22Rv1 (cell line): Measurements from ENCODE around the gene LCE3C.

Experiments
- ZFX ChIP-seq: fragments of 450-650 bp; IDR thresholded peaks from 2 replicates; pipeline ENCODE4 v1.6.1; 2017; ENCODE audit warnings: antibody characterized with exemption, borderline replicate concordance
- TF ChIP-seq, protein P1 (sequence below): fragments of 450-650 bp; IDR thresholded peaks from 2 replicates; pipeline ENCODE4 v1.5.1; 2017; ENCODE audit warnings: mild to moderate bottlenecking

DNA sequence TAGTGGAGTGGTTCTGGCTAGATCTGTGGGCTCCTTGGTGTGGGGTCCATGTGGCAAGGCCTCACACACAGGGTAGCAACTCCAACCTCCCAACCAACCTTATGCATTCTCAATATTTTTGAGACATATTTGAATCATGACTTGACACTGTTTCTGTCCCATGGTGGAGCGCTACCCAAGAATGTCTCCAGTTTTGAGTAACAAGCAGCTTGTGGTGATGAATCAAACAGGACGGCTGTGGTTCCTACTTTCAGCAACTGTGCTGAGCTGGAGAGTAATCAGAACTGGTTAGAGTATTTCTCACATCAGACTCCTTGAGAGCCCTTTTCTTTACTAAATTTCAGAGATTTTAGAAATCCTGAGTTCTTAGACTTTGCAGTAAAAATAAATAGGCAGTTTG lies 22.9 kb upstream of the LCE3C start:
- TF ChIP-seq, protein P1, sequence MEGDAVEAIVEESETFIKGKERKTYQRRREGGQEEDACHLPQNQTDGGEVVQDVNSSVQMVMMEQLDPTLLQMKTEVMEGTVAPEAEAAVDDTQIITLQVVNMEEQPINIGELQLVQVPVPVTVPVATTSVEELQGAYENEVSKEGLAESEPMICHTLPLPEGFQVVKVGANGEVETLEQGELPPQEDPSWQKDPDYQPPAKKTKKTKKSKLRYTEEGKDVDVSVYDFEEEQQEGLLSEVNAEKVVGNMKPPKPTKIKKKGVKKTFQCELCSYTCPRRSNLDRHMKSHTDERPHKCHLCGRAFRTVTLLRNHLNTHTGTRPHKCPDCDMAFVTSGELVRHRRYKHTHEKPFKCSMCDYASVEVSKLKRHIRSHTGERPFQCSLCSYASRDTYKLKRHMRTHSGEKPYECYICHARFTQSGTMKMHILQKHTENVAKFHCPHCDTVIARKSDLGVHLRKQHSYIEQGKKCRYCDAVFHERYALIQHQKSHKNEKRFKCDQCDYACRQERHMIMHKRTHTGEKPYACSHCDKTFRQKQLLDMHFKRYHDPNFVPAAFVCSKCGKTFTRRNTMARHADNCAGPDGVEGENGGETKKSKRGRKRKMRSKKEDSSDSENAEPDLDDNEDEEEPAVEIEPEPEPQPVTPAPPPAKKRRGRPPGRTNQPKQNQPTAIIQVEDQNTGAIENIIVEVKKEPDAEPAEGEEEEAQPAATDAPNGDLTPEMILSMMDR = no peak
- no peak for TF ChIP-seq ZFX
